GM04503 (cell line): Measurements from ENCODE around the gene DENND2A.
A peak's percentile ranks its signal among the peaks of the same experiment; 100 is the strongest.
"Not testable (repeated sequence)": the region's sequence is repeated elsewhere in the genome, so short reads cannot be mapped to it uniquely, and the experiment has no call there.

ENCODE experiments used
- DNase-seq: peaks from one replicate; pipeline ENCODE4 v3.0.0-alpha.2; 2012; ENCODE audit warnings: low read depth

DENND2A gene

DNA sequence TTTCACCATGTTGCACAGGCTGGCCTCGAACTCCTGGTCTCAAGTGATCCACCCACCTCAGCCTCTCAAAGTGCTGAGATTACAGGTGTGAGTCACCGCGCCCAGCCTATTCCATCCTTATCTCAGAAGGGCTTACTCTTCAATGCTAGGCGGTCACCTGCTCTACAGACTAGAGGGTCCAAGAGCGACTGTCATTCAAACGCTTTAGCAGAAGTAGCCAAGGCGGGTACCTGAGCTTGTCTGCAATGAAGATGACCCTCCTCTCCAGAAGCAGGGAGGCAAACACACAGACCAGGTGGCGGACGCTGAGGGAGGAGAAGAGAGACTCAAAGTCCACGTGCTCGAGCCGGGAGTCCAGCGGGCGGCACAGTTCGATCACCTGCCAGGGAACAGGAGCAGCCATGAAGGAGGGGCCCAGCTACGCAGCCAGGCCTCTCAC, 96.2 kb downstream of the DENND2A start:
- no peak for DNase-seq

DNA sequence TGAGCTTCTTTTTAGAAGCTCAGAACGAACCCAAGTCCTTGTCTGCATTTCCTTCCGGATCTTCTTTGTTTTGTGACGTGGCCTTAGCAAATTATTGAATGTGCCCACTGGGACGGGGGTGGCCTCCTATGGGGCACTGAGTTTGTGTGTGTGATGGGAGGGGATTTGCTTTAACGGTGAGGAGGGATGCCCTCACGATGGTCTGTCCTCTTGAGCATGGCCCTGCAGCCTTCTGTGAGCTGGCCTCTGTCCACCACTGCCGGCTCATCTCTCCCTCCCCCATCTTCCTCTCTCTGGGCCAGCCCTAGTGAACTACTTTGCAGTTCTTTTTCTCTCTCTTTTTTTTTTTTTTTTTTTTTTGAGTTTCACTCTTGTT, 98.4 kb downstream of the DENND2A start:
- peak; percentile 27 for DNase-seq

DNA sequence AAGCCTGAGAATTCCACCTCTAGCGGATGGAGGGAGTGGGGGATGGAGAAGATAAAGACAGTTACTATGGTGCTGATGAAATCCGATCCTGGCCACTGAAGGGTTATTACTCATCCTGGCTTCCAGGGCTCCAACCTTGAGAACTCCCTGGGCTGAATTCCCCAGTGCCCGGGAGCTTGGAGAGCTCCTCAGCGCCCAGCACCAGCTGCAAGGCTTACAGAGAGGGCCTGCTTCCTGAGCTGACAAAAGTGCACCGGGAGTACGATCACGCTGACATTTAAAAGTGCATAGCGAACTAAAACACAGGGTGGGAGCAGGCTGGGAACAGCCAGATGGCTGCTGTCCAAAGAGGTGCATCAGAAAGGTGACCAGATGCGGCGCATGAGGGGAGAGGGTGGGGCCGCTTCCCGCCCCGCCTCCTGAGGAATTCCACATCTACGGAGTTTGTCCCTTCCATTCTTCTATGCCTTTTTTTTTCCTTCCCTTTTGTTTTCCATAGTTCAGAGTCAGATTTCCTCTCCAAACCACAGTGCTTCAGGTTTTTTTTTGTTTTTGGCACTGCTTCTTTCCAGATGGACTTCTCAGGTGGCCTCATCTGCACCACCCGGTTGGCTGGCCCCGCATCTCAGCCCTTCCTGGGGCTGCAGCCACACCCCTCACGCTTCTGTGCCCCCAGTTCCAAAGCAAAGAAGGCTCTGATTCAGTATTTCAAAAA, 98.9 kb downstream of the DENND2A start:
- DNase-seq: peak; percentile 76

- no peak for DNase-seq
Observed at GRCh38 chr7:140541176-140541512, 99.5 kb downstream of the DENND2A start.

- no peak for DNase-seq
Observed at GRCh38 chr7:140540136-140540777, 100.4 kb downstream of the DENND2A start.

- no peak for DNase-seq
Observed at GRCh38 chr7:140539461-140539860, 101.2 kb downstream of the DENND2A start.

DNA sequence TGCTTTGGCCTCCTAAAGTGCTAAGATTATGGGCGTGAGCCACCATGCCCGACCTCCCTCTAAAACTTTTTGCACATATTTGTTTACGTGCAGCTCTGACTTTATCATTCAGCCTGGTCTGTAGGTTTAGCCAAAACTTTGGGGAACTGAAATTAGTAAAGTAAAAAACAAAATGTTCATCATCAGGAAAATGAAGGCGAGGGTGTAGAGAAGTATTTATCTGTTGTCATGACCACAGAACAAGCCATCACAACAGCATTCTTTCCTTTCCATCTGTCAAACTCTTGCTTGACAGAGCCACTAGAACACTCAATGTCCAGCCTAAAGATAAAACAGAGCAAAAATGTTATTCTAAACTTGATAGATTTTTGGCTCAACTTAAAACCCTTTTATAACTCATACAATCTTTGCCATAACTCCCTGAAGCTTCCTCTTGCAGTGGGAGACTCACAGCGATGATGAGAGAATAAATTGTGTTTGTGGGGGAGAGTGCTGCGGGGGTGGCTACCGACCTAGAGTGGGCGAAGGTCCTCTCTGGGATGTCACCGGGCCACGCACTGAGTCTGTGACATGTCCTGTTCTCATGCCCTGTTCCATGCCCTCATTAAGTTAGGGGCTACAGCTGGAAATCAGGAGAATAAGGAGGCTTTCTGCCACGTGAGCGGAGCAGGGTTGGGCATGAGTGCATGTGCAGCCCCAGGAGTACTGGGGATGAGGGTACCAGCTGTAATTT, 102.7 kb downstream of the DENND2A start:
- DNase-seq: no peak

- no peak for DNase-seq
Observed at GRCh38 chr7:140534743-140535142, 105.9 kb downstream of the DENND2A start.

GRCh38 chr7:140533394-140533872, 107.2 kb downstream of the DENND2A start:
- no peak for DNase-seq

GRCh38 chr7:140529428-140529827, 111.2 kb downstream of the DENND2A start:
- not testable (repeated sequence) for DNase-seq

GRCh38 chr7:140526787-140527664, 113.6 kb downstream of the DENND2A start:
- DNase-seq: no peak

- no peak for DNase-seq
Observed at GRCh38 chr7:140526214-140526613, 114.4 kb downstream of the DENND2A start.

GRCh38 chr7:140525743-140526142, 114.9 kb downstream of the DENND2A start:
- no peak for DNase-seq

GRCh38 chr7:140521421-140521820, 119.2 kb downstream of the DENND2A start:
- no peak for DNase-seq

DNA sequence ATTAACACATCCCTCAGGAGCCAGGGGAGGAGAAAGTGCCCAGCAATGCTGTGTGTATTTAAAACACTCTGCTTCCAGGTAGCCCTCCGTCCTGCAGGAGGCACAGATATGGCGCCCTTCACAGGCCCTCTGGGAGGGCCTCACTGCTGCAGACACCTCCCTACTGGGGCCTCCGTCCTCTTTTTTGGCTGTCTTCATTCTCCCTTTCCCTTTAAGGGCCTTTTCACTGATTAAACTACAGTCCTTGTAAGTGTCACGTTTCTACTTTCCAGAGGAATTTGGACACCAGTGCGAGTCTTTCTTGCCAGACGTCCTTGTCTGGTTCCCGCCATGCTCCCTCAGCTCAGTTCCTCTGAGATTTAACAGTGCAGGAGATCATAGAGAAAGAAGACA, 121.6 kb downstream of the DENND2A start:
- no peak for DNase-seq

DNA sequence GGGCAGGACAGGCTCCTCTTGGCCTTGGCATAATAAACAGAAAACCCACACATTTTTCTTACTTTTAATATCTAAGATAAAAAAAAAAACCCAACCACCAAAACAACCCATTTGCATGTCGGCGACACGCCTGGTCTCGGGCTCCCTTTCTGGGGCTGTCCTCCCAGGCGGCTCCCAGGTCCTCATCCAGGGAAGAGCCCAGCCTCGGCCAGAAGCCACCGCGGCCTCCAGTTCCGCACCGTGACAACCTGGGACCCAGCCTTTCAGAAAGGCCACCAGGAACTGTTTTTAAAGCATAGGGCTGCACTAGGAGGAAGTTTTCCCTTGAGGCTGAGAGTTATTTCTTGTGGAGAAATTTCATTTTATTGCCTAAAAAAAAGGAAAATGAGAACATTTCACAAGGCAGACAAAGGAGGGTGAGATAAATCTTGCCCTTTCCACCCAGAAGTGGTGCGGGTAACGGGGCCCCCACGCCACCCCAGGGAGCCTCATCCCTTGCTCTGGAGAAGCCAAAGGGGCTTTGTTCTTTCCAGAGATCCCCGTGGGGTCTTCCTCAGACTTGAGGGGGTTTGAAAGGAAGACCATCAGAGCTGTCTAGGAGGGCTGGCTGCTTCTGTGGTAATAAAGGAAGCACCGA, 122.1 kb downstream of the DENND2A start:
- DNase-seq: no peak

DNA sequence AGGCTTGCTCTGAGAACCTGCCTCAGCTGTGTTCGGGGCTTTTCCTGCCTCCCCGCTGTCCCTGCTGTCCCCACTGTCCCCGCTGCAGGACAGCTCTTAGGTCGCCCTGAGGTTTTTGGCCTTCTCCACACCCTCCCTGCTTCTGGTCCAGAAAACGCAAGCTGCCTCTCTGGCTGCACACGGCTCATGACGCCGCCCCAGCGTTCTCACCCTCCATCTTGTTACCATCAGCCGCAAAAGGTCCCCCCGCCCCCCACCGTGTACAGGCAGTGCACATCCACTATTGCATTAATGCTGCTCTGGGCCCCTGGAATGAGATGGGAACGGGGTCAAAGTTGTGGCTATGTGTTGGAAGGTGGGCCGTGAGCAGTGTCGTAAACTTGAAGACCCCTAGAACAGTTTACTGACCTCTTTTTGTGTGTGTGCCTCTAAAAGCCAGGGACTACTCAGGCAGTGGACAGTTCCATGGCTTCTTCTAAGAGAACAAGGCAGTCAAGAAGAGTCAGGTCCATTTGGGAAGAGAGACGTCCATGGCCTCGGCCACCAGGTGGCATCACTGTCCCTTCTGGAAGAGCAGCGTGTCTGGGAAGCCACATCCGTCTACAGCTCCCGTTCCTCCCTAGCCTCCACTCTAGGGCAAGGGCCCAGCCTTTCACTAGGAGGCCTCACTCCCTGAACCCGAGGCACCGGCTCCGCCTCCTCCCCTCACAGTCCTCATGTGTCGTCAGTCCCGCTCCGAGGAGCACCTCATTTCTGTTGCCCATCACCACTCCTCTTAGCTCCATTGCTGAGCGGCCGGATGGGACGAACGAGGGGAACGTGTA, 122.9 kb downstream of the DENND2A start:
- DNase-seq: peak; percentile 53

DNA sequence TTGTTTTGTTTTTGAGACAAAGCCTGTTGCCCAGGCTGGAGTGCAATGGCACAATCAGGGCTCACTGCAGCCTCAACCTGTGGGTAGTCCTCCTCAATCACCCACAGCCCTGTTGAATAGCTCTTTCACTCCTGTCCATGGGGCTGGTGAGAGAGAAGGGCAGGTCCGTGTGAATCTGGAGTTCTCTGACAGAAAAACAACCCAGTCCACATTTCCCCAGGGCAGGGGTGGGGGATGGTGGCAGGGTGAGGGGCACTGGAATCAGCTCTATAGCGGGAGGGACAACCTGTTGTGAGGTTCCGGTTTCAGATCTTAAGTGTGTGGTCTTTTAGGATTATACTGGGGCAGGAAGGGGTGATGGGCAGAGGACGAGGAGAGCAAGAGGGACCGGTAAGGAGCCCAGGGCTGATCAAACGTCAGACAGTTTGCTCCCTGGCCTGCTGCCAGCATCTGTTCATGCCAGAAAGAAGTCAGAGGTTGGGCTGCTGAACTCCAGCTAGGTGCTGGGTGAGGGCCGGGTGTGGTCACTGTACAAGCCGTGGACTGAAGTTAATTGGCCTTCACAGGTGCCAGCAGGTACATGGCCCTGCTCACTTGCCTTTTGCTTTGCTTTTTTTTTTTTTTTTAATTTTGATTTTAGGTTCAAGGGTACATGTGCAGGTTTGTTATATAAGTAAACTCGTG, 128.2 kb downstream of the DENND2A start:
- DNase-seq: no peak

- no peak for DNase-seq
Observed at GRCh38 chr7:140509789-140510188, 130.8 kb downstream of the DENND2A start.

GRCh38 chr7:140507556-140507955, 133.1 kb downstream of the DENND2A start:
- DNase-seq: not testable (repeated sequence)
